IPS-NIHi7 (cell line): ENCODE results near the gene GPT2.
"Not testable (repeated sequence)": the region's sequence is repeated elsewhere in the genome, so short reads cannot be mapped to it uniquely, and the experiment has no call there.

Source experiments
- DNase-seq: peaks from one replicate; pipeline ENCODE4 v3.0.0; 2012; ENCODE audit warnings: mixed read lengths; ENCODE audit errors: extremely low spot score

The GPT2 gene

DNA sequence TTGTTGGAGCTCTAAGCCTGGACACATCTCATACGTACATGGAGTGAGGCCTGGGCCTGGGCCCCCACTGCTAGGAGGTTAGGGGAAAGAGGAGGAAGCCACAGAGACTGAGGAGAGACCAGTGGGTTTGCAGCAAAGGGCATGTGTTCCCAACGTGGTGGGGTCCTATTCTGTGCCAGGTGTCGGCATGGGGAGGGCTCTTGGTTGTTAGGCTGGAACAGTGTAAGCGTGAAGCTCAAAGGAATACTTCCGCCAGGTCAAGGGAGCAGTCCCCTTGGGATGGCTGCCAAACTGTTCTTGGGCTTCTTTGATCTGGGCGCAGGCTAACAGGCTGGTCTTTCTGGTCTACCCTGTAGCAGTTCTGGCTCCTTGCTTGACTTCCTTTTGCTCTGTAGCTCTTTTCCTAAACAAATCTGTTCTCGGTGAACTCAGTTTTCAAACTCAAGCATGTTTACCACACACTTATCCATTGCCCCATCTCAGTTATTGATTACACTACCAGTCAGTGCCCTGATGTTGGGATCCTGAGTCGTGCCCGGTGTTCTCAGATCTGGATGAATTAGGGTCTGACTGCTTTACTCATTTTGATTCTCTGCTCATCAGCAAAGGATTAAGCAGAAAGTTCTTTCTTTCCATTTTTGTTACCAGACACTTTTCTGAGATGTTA is 36.4 kb downstream of the GPT2 start:
- DNase-seq: no peak

DNA sequence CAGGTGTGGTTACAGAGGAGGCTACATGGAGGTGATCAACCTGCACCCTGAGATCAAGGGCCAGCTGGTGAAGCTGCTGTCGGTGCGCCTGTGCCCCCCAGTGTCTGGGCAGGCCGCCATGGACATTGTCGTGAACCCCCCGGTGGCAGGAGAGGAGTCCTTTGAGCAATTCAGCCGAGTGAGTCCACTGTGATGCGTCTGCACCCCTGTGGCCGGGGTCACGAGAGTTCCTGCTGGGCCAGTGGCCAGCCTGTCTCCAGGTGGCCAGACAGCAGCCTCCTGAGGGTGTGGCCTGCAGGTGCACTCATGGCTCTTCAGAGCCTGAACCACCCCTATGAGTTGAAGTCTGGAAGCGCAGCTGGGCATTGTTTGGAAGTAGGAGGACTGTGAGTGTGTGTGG is 38.1 kb downstream of the GPT2 start:
- DNase-seq: no peak

- no peak for DNase-seq
Observed at GRCh38 chr16:46923513-46924295, 39.5 kb downstream of the GPT2 start.

DNA sequence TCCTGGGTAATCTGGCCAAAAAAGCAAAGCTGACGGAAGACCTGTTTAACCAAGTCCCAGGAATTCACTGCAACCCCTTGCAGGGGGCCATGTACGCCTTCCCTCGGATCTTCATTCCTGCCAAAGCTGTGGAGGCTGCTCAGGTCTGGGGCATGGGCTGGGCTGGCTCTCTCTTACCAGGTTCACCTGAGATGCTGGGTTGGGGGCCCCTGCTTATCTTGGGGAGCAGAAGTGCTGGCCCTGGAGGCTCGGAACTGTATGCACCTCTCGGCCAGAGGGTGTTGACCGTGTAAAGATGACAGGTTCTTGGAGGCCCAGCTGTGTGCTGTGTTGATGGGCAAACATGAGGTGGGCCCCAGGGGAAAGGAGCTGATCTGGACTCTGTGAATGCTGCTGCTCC is 40.2 kb downstream of the GPT2 start:
- DNase-seq: no peak

- no peak for DNase-seq
Observed at GRCh38 chr16:46926470-46927225, 42.5 kb downstream of the GPT2 start.

- DNase-seq: no peak
Observed at GRCh38 chr16:46927273-46927672, 43.1 kb downstream of the GPT2 start.

GRCh38 chr16:46928811-46929210 is 44.6 kb downstream of the GPT2 start:
- DNase-seq: no peak

- peak; percentile 94 for DNase-seq
Observed at GRCh38 chr16:46929378-46930332, 45.5 kb downstream of the GPT2 start.

DNA sequence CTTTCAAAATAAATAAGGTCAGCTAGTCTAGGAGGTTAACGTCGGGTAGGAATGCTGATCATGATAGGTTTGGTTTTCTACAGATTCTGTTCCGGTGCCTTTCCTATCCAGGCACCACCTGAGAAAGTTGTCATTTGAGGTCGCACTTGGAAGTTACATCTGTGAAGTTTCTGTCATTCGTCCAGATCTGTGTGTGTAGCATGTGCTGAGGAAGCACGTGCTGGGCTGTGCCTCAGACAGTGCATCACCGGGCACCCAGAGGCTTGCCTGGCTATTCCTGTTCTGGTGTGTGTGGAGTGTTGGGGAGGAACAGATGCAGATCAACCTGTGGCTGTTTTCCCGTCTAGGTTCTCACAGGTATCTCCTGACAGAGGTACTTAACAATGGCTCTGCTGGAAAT is 46.7 kb downstream of the GPT2 start:
- DNase-seq: no peak

- DNase-seq: peak; percentile 67
Observed at GRCh38 chr16:46932802-46933201, 48.6 kb downstream of the GPT2 start.

DNA sequence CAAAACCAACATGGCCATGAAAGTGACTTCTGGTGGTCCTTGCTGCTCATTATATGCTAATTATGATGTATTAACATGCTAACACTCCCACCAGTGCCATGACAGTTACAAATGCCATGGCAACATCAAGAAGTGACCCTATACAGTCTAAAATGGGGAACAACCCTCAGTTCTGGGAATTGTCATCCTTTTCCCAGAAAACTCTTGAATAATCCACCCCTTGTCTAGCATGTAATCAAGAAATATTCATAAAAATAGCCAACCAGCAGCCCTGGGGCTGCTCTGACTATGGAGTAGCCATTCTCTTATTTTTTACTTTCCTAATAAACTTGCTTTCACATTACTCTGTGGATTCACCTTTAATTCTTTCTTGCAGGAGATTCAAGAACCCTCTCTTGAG is 53.4 kb downstream of the GPT2 start:
- DNase-seq: no peak

- DNase-seq: not testable (repeated sequence)
Observed at GRCh38 chr16:46944713-46945112, 60.6 kb downstream of the GPT2 start.

GRCh38 chr16:46947900-46948547 is 63.9 kb downstream of the GPT2 start:
- DNase-seq: peak; percentile 48

- no peak for DNase-seq
Observed at GRCh38 chr16:46948548-46949166, 64.5 kb downstream of the GPT2 start.

DNA sequence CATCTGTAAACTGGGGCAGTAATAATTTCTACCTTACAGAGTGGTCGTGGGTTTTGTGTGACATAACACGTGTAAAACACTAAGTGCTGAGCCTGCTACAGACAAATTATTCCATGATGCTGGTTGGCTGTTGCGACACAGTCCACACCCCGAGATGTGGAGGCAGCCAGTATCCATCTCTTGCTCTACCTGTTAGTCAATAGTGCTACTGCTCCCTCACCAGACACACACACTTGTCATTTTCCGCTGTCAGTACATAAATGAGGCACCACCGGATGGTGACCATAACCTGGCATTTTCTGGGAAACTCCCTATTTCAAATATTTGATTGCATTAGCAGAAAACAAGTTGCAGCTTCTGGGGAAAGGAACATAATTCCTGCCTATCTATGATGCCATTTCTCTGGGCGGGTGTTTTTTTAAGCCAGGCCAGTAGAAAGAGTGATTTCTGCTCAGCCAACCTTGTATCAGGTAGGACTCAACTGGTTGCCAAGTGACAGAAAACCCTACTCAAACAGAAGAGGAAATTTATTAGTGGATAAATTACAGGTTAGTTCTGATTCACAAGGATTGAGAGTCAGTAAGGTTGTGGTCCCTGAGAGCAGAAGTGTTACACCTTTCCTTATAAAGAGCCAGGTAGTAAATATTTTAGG is 65.2 kb downstream of the GPT2 start:
- DNase-seq: no peak

DNA sequence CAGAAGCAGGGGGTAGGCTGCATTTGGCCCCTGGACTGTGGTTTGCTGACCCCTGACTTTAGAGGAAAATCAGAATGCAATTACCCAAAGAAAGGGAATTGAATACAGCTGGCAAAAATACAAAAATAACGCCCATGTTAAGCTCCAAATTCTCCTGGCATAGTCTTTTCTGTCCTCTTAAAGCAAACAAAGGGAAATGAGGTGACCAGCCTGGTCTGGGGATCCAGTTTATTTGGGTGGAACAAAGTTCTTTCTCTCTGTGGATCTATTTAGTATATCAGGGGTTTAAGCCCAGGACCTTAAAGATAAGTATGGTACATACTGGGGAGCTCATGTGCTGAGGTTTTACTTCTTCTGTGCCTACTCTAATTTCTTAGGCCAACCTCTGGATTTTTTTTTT is 65.8 kb downstream of the GPT2 start:
- DNase-seq: no peak

GRCh38 chr16:46954562-46954961 is 70.4 kb downstream of the GPT2 start:
- DNase-seq: no peak

DNA sequence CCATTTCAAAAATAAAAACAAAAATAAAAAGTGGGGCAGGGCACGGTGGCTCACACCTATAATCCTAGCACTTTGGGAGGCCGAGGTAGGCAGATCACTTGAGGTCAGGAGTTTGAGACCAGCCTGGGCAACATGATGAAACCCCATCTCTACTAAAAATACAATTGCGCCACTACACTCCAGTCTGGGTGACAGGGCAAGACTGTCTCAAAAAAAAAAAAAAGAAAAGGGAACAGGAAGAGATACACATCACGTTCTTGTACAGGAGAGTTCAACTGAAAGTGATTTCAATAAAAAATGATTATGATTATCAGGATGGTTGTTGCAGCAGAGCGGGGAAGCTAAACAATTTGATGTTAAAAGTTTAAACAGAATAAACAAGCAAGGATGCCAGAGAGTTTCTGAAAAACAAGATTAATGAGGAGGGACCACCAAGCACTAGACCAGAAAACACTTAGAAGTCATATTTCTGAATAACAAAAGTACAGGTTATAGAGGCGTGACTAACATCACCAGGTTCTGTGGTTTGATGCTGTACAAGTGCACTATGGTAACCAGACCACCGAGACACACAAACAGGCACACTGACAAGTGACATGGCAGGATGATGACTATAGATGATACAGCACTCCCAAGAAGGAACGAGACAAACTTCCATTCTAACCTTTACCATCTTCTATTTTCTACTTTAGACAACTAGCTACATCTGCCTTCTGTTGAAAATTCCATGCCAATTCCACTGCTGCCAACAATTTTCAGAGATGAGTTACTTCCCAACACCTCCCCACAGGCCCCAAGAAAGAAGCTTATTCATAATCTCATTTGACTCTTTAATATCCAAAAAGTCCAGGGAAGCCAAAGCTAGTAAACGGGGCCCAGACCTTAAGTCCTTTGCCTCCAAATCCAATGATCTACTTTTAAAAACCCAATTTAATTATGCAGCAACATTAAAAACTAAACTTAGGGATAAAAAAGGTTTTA is 77.5 kb downstream of the GPT2 start:
- DNase-seq: no peak

DNA sequence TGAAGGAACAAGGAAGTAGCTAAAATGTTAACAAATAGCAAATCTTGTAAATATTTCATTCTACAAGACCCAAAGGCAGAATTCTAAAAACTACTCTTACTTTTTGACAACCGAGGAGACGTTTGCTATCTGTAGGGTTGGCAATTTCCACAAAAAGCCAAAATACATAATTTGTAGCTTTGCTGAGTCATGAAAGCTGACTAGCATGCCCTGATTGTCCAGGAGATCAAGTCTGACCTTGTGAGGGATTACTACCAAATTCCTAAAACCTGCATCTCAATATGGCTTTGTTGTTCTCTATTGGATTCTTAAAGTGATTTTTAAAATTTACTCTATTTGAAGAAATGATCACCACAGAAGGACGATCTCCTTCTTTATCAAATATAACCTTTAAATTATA is 78.5 kb downstream of the GPT2 start:
- no peak for DNase-seq
